Vagina (tissue), 2 donors: ENCODE measurements around the gene ITPR1. TPM values are rescaled to one million over a fixed set of nuclear protein-coding genes. Genes with fewer than 3 reads are reported as not detected.

Experiments
- DNase-seq, 2 donors: peaks; one replicate each; pipeline ENCODE4 v3.0.0-alpha.2; 2017; ENCODE audit errors: extremely low spot score in 2 of 2
- H3K27ac ChIP-seq: fragments of 200-600 bp; sonication (generic); one replicate; pipeline ENCODE4 v1.5.1; 2019
- H3K27me3 ChIP-seq: fragments of 200-600 bp; sonication (generic); one replicate; pipeline ENCODE4 v1.5.1; 2019
- H3K36me3 ChIP-seq, 2 donors: fragments of 200-600 bp; sonication (generic); one replicate each; pipeline ENCODE4 v1.5.1; 2017 to 2019
- H3K4me1 ChIP-seq: fragments of 200-600 bp; sonication (generic); one replicate; pipeline ENCODE4 v1.5.1; 2019
- H3K4me3 ChIP-seq, 2 donors: fragments of 200-600 bp; sonication (generic); 1 replicate in 1 of 2; 2 replicates in 1 of 2; pipeline ENCODE4 v1.5.1; 2016 to 2019
- H3K9me3 ChIP-seq: fragments of 200-600 bp; sonication (generic); one replicate; pipeline ENCODE4 v1.5.1; 2019
- POLR2A ChIP-seq, 2 donors: fragments of 450-650 bp; IDR thresholded peaks; one replicate each; pipeline ENCODE4 v1.6.1; 2017; ENCODE audit warnings: antibody characterized with exemption in 2 of 2, mild to moderate bottlenecking in 2 of 2, moderate library complexity in 2 of 2
- POLR2AphosphoS5 ChIP-seq, 2 donors: sonication (generic); formaldehyde crosslinking; IDR thresholded peaks; one replicate each; pipeline ENCODE4 v1.9.0; 2017; ENCODE audit warnings: antibody characterized with exemption in 2 of 2, mild to moderate bottlenecking in 2 of 2, low read depth in 1 of 2; ENCODE audit not compliant: insufficient read depth in 1 of 2
- intact Hi-C: fragments of 100-400 bp; cut with DNase I; formaldehyde crosslinking; loops from one replicate; pipeline ENCODE4 v1.15.1; 2023
- total RNA-seq: library from RNA; depleted of rRNA; stranded (reverse); fragments of >200 nt; gene quantifications from one replicate; pipeline ENCODE4 v1.2.3, GENCODE V29; 2016
- TF ChIP-seq, protein P1 (sequence below), 3 experiments: fragments of 450-650 bp in 2 of 3; fragments of 200-600 bp in 1 of 3; sonication (generic) in 1 of 3; IDR thresholded peaks; one replicate each; pipeline ENCODE4 v1.5.1; 2017 to 2019; ENCODE audit warnings: antibody characterized with exemption in 3 of 3, mild to moderate bottlenecking in 2 of 3, moderate library complexity in 2 of 3

The ITPR1 gene
- total RNA-seq, 1 donor from 2014 or later: 108 TPM

DNA sequence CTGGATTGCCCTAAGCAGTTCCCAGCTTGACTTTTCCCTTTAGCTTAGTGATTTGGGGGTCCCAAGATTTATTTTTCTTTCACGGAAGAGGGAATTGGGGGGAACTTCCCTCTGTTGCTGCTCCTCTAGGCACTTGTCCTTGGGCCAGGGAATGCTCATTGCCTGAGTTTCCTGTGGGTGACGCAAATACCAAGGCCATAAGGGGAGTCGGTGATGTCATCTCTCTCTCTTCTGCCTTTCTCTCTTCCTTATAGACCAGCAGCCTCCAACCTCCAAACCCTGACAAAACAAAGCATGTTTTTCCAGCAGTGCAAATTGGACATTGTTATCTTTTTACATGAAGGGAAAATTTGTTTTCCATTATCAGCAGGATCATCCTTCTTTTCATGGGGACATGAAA lies 120.2 kb downstream of the ITPR1 start:
- H3K27ac ChIP-seq: no peak overlapping the region
- H3K4me1 ChIP-seq: no peaks in the 10 kb centered on the region
- no peaks in the 10 kb centered on the region for H3K9me3 ChIP-seq
- H3K36me3 ChIP-seq: no peaks in the 10 kb centered on the region
- intact Hi-C loops: no loop called here
- H3K4me3 ChIP-seq: no peak overlapping the region
- no peaks in the 10 kb centered on the region for H3K27me3 ChIP-seq
- no peak for DNase-seq
- no peak for TF ChIP-seq POLR2AphosphoS5 (IDR thresholded peaks at IDR 0.05; ENCODE audit: insufficient read depth in 1 of 2, low read depth in 1 of 2)
- TF ChIP-seq, protein P1, sequence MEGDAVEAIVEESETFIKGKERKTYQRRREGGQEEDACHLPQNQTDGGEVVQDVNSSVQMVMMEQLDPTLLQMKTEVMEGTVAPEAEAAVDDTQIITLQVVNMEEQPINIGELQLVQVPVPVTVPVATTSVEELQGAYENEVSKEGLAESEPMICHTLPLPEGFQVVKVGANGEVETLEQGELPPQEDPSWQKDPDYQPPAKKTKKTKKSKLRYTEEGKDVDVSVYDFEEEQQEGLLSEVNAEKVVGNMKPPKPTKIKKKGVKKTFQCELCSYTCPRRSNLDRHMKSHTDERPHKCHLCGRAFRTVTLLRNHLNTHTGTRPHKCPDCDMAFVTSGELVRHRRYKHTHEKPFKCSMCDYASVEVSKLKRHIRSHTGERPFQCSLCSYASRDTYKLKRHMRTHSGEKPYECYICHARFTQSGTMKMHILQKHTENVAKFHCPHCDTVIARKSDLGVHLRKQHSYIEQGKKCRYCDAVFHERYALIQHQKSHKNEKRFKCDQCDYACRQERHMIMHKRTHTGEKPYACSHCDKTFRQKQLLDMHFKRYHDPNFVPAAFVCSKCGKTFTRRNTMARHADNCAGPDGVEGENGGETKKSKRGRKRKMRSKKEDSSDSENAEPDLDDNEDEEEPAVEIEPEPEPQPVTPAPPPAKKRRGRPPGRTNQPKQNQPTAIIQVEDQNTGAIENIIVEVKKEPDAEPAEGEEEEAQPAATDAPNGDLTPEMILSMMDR (IDR thresholded peaks at IDR 0.05): no peak
- TF ChIP-seq POLR2A (IDR thresholded peaks at IDR 0.05): no peak

DNA sequence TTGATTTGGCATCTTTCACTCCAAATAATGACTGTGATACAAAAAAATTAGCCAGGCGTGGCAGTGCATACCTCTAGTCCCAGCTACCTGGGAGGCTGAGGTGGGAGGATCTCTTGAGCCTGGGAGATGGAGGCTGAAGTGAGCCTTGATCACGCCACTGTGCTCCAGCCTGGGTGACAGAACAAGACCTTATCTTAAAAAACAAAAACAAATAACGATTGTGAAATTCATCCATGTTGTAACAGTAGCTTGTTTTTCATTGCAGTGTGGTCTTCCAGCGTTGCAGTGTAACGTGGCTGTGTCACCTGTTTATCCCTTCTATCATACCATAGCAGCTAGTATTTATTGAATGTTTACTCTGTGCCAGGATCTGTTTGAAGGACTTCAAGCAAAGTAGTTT lies 120.9 kb downstream of the ITPR1 start:
- DNase-seq: no peak
- H3K27me3 ChIP-seq: no peaks in the 10 kb centered on the region
- H3K9me3 ChIP-seq: no peaks in the 10 kb centered on the region
- H3K36me3 ChIP-seq: no peaks in the 10 kb centered on the region
- H3K27ac ChIP-seq: no peak overlapping the region
- TF ChIP-seq POLR2AphosphoS5 (IDR thresholded peaks at IDR 0.05; ENCODE audit: insufficient read depth in 1 of 2, low read depth in 1 of 2) (no peak), POLR2A (IDR thresholded peaks at IDR 0.05) (no peak)
- TF ChIP-seq, protein P1 (IDR thresholded peaks at IDR 0.05): no peak
- no peak overlapping the region for H3K4me3 ChIP-seq
- H3K4me1 ChIP-seq: no peaks in the 10 kb centered on the region
- intact Hi-C loops: no loop called here

GRCh38 chr3:4614927-4615326 lies 121.8 kb downstream of the ITPR1 start:
- no peak overlapping the region for H3K4me3 ChIP-seq
- no peaks in the 10 kb centered on the region for H3K27me3 ChIP-seq
- no peak overlapping the region for H3K27ac ChIP-seq
- H3K9me3 ChIP-seq: no peaks in the 10 kb centered on the region
- DNase-seq: no peak
- intact Hi-C loops: no loop called here
- TF ChIP-seq POLR2A (IDR thresholded peaks at IDR 0.05) (no peak), POLR2AphosphoS5 (IDR thresholded peaks at IDR 0.05; ENCODE audit: insufficient read depth in 1 of 2, low read depth in 1 of 2) (no peak)
- TF ChIP-seq, protein P1 (IDR thresholded peaks at IDR 0.05): no peak
- no peaks in the 10 kb centered on the region for H3K4me1 ChIP-seq
- H3K36me3 ChIP-seq: no peaks in the 10 kb centered on the region

- Histone ChIP-seq H3K4me1 (no peaks in the 10 kb centered on the region), H3K27ac (no peak overlapping the region), H3K4me3 (no peak overlapping the region), H3K9me3 (no peaks in the 10 kb centered on the region), H3K27me3 (no peaks in the 10 kb centered on the region), H3K36me3 (no peaks in the 10 kb centered on the region)
- intact Hi-C loops: no loop called here
- no peak for DNase-seq
- TF ChIP-seq POLR2AphosphoS5 (IDR thresholded peaks at IDR 0.05; ENCODE audit: insufficient read depth in 1 of 2, low read depth in 1 of 2) (no peak), POLR2A (IDR thresholded peaks at IDR 0.05) (no peak)
- TF ChIP-seq, protein P1 (IDR thresholded peaks at IDR 0.05): no peak
Observed at GRCh38 chr3:4615750-4616149, 122.6 kb downstream of the ITPR1 start.

DNA sequence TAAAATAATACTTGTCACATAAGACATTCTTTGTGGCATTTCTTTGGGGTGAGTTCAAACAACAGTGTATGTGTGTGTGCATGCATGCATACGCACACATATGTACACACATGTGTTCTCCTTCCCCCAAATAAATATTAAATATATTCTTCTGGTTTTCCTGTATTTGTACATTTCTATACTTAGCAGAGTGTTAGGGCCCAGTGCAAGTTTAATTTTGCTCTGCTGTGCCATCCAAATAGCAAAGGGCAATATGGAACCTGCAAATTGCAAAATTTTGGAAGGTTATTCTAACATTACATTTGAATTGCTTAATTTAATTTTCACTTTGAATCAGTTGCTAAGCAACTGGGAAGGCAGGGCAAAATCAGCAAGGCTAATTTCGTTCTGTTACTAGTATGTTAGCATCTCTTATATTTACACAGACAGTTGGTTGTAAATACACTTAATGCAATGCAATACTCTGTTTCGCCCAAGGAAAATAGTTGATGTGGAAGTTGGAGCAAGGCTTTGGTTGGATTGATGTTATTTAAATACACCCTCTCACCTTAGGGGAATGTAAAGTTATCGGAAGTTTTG lies 130.4 kb downstream of the ITPR1 start:
- Histone ChIP-seq H3K27me3 (no peaks in the 10 kb centered on the region), H3K9me3 (no peaks in the 10 kb centered on the region), H3K27ac (no peak overlapping the region), H3K36me3 (no peaks in the 10 kb centered on the region), H3K4me3 (no peak overlapping the region), H3K4me1 (no peaks in the 10 kb centered on the region)
- intact Hi-C loops: no loop called here
- no peak for DNase-seq
- TF ChIP-seq, protein P1 (IDR thresholded peaks at IDR 0.05): no peak
- TF ChIP-seq POLR2AphosphoS5 (IDR thresholded peaks at IDR 0.05; ENCODE audit: insufficient read depth in 1 of 2, low read depth in 1 of 2): no peak
- no peak for TF ChIP-seq POLR2A (IDR thresholded peaks at IDR 0.05)
